NT2/D1 (cell line): Measurements from ENCODE around the gene RNGTT.

Experiments
- YY1 ChIP-seq: IDR thresholded peaks from 2 replicates; pipeline ENCODE4 v1.6.1; 2011; ENCODE audit not compliant: insufficient read length, insufficient read depth
- ZNF274 ChIP-seq: IDR thresholded peaks from 2 replicates; pipeline ENCODE4 v1.6.1; 2011; ENCODE audit warnings: mild to moderate bottlenecking, low read depth, low read length

DNA sequence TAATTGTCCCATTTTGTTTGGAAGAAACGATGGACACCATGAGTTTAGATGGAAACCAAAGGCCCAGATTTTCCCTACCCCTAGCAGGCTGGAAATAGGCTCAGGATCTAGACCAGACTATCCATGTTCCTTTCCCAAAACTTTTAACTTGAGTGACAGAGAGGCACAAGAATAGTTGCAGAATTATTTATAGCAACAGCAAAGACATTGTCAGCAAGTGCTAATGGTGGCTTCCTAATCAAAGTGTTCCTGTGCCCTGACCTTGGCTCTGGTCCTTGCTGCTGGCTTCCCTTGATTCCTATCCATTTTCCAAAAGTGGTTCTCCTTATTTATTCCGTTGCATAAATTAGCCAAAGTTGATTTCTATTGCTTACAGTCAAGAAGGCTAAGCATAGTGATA is 103.1 kb downstream of the RNGTT start:
- TF ChIP-seq ZNF274 (no peak), YY1 (no peak)
